SK-N-SH (cell line): ENCODE results near the gene LRGUK.

Source experiments
- CTCF ChIP-seq: fragments of 200-600 bp; sonication (generic); IDR thresholded peaks from 2 replicates; pipeline ENCODE4 v1.6.1; 2017; ENCODE audit warnings: antibody characterized with exemption, mild to moderate bottlenecking, moderate library complexity
- EZH2phosphoT487 ChIP-seq: fragments of 200-600 bp; sonication (generic); IDR thresholded peaks from 2 replicates; pipeline ENCODE4 v1.6.1; 2017; ENCODE audit warnings: low read depth, mixed run types, mild to moderate bottlenecking, antibody characterized with exemption, moderate library complexity, borderline replicate concordance
- PBX3 ChIP-seq: IDR thresholded peaks from 2 replicates; pipeline ENCODE4; 2012
- REST ChIP-seq: IDR thresholded peaks from 2 replicates; pipeline ENCODE4 v1.6.1; 2012; ENCODE audit warnings: mild to moderate bottlenecking, low read depth, low read length, moderate library complexity
- TAF1 ChIP-seq: IDR thresholded peaks from 2 replicates; pipeline ENCODE4 v1.6.1; 2012; ENCODE audit warnings: low read depth, mild to moderate bottlenecking, low read length, moderate library complexity, borderline replicate concordance

- no peak for TF ChIP-seq TAF1
- TF ChIP-seq CTCF, result no peak
- no peak for TF ChIP-seq EZH2phosphoT487
- TF ChIP-seq REST, result no peak
- TF ChIP-seq PBX3, result no peak
Observed at GRCh38 chr7:134278502-134279153, 151.5 kb downstream of the LRGUK start.
